ENCODE measurements around the gene SLC25A38.

GRCh38 chr3:39386318-39386717 lies 3.1 kb downstream of the SLC25A38 start:
- TF ChIP-seq POLR2A (IDR thresholded peaks at IDR 0.05) (no peak), CTCF (IDR thresholded peaks at IDR 0.05) (no peak)

All from vagina (tissue), 2 donors.